Peyer's patch (tissue), 4 donors: ENCODE measurements around the gene TMEM165. TPM values are rescaled to one million over a fixed set of nuclear protein-coding genes. Genes with fewer than 3 reads are reported as not detected.

ENCODE experiments used
- DNase-seq, 3 donors: peaks; one replicate each; pipeline ENCODE4 v3.0.0-alpha.2; 2017 to 2019
- H3K27ac ChIP-seq, 4 donors: fragments of 200-600 bp; sonication (generic); one replicate each; pipeline ENCODE4 v1.5.1; 2016 to 2019
- H3K27me3 ChIP-seq, 2 donors: fragments of 200-600 bp; sonication (generic); one replicate each; pipeline ENCODE4 v1.5.1; 2019
- H3K36me3 ChIP-seq, 3 donors: fragments of 200-600 bp; sonication (generic); one replicate each; pipeline ENCODE4 v1.5.1; 2016 to 2019
- H3K4me1 ChIP-seq, 4 donors: fragments of 200-600 bp; sonication (generic); one replicate each; pipeline ENCODE4 v1.5.1; 2016 to 2019
- H3K4me3 ChIP-seq, 4 donors: fragments of 200-600 bp; sonication (generic); 1 replicate in 3 of 4; 2 replicates in 1 of 4; pipeline ENCODE4 v1.5.1; 2016 to 2019; ENCODE audit warnings: mild to moderate bottlenecking in 1 of 4
- H3K9me3 ChIP-seq, 4 donors: fragments of 200-600 bp; sonication (generic); one replicate each; pipeline ENCODE4 v1.5.1; 2016 to 2019; ENCODE audit warnings: mild to moderate bottlenecking in 1 of 4
- POLR2A ChIP-seq, 2 donors: fragments of 450-650 bp; IDR thresholded peaks; one replicate each; pipeline ENCODE4 v1.5.1; 2017; ENCODE audit warnings: antibody characterized with exemption in 2 of 2, mild to moderate bottlenecking in 2 of 2, moderate library complexity in 2 of 2
- total RNA-seq, 4 donors: library from RNA; depleted of rRNA; stranded (reverse); fragments of >200 nt; gene quantifications; one replicate each; pipeline ENCODE4 v1.1.0, GENCODE V29; 2016
- TF ChIP-seq, protein P1 (sequence below), 6 experiments: fragments of 450-650 bp in 4 of 6; fragments of 200-600 bp in 2 of 6; sonication (generic) in 1 of 6; IDR thresholded peaks; one replicate each; pipeline ENCODE4 v1.5.1; 2017 to 2019; ENCODE audit warnings: antibody characterized with exemption in 6 of 6, mild to moderate bottlenecking in 3 of 6, moderate library complexity in 1 of 6

Gene TMEM165
- total RNA-seq, 4 donors from 2014 or later, result 78.2 to 105 (median 91.4) TPM

DNA sequence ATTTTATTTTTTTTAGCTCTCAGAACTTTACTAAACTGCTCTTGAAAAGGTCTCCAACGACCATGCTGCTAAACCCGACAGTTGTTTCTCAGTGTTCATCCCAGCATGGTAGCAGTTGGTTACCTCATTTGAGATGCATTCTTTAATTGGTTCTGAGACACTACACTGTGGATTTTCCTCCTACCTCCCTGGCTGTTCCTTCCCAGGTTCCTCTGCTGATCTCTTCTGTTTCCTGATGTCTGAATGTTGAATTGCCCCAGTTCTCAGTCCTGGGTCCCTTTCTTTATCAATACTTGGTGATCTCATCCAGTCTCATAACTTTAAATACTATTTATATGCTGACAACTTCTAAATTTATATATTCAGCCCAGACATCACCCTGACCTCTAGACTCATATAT is 19.1 kb upstream of the TMEM165 start:
- Histone ChIP-seq H3K4me3 (no peak overlapping the region), H3K36me3 (no peaks in the 10 kb centered on the region), H3K4me1 (no peaks in the 10 kb centered on the region), H3K27me3 (no peaks in the 10 kb centered on the region), H3K27ac (no peak overlapping the region), H3K9me3 (no peaks in the 10 kb centered on the region)
- TF ChIP-seq, protein P1, sequence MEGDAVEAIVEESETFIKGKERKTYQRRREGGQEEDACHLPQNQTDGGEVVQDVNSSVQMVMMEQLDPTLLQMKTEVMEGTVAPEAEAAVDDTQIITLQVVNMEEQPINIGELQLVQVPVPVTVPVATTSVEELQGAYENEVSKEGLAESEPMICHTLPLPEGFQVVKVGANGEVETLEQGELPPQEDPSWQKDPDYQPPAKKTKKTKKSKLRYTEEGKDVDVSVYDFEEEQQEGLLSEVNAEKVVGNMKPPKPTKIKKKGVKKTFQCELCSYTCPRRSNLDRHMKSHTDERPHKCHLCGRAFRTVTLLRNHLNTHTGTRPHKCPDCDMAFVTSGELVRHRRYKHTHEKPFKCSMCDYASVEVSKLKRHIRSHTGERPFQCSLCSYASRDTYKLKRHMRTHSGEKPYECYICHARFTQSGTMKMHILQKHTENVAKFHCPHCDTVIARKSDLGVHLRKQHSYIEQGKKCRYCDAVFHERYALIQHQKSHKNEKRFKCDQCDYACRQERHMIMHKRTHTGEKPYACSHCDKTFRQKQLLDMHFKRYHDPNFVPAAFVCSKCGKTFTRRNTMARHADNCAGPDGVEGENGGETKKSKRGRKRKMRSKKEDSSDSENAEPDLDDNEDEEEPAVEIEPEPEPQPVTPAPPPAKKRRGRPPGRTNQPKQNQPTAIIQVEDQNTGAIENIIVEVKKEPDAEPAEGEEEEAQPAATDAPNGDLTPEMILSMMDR (IDR thresholded peaks at IDR 0.05), result no peak
- no peak for TF ChIP-seq POLR2A (IDR thresholded peaks at IDR 0.05)
- no peak for DNase-seq

DNA sequence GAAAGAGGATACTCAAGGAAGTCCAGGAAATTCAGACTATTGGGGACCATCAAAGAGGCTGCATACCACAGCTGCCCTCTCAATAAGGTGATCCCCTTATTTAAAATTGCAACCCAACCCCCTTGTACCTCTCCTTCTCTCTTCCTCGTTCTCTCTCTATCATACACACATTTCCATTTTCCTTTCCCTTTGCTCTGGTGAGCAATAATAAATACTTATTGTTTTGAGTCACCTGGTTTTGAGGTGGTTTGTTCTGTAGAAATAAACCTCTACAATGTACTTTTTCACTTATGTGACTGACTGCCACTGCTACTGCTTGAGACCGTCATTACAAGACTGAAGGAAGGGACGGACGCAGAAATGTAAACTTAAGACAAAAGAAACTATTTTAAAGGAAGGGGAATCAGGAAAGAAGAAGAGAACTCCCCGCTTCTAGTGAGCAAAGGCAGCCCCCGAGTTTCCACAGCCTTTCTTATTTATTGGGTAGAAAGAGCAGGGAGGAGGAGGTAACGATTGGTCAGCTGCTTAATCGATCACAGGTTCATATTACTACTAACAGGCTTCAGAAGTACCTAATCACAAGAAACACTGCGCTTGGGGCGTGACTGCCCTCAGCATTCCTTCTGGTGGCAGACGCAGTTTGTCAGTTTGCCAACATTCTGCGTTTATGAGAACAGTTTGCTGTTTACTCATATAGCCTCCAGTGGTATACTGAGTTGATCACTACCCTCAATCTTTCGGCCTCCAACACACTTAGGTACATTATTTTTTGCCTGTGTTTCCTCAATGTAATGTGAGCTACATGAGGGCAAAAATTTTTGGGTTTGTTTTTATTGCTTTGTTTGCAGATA is 16.9 kb upstream of the TMEM165 start:
- no peak overlapping the region for H3K27ac ChIP-seq

DNA sequence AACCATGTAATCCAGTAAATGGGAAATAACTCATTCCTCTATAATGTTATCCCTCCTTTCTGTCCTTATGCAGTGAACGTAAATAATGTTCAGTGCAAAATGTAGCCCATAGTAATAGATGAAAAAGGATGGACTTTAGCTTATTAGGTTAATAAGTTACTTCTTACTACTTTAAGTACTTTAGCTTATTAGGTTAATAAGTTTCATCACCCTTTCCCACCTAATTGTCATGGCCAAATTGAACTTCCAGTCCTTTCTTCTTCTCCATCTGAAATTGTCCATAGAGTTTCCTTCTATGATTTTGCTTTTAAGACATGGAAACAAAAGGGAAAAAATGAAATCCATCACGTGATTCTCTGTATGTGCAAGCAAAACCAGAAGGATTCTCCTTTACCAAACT is 15.2 kb upstream of the TMEM165 start:
- Histone ChIP-seq H3K9me3 (no peaks in the 10 kb centered on the region), H3K36me3 (no peaks in the 10 kb centered on the region), H3K27me3 (no peaks in the 10 kb centered on the region), H3K4me3 (no peak overlapping the region), H3K27ac (no peak overlapping the region), H3K4me1 (no peaks in the 10 kb centered on the region)
- DNase-seq, result no peak
- TF ChIP-seq, protein P1 (IDR thresholded peaks at IDR 0.05), result no peak
- no peak for TF ChIP-seq POLR2A (IDR thresholded peaks at IDR 0.05)

More for the DNA sequence above, 16.9 kb upstream of the TMEM165 start:
- peak in 1 of 3 donors; percentile 59 for DNase-seq
- no peak overlapping the region for H3K4me3 ChIP-seq
- no peaks in the 10 kb centered on the region for H3K4me1 ChIP-seq
- TF ChIP-seq, protein P1 (IDR thresholded peaks at IDR 0.05), result no peak
- no peak for TF ChIP-seq POLR2A (IDR thresholded peaks at IDR 0.05)
- H3K9me3 ChIP-seq, result no peaks in the 10 kb centered on the region
- H3K27me3 ChIP-seq, result no peaks in the 10 kb centered on the region
- no peaks in the 10 kb centered on the region for H3K36me3 ChIP-seq

DNA sequence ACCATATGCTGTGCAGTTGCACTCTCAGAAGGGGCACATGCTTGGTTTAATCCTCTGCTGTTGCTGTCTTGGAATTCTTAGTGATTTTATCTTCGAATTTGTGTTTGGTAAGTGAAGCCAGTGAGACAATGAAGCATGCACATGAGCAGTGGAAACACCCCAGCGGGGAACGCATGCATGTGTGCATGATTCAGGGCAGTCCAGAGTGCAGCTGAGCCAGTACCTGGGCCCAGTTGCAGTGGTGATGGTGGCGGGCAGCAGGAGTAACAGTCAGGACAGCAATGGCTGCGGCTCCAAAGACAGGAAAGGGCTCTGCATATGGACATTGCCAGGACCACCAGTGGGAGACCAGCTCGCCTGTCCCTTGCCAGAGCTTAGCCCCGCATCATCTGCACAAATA is 14.3 kb upstream of the TMEM165 start:
- Histone ChIP-seq H3K4me3 (no peak overlapping the region), H3K27ac (no peak overlapping the region), H3K36me3 (no peaks in the 10 kb centered on the region), H3K4me1 (no peaks in the 10 kb centered on the region), H3K27me3 (no peaks in the 10 kb centered on the region), H3K9me3 (no peaks in the 10 kb centered on the region)
- DNase-seq, result no peak
- TF ChIP-seq, protein P1 (IDR thresholded peaks at IDR 0.05), result no peak

DNA sequence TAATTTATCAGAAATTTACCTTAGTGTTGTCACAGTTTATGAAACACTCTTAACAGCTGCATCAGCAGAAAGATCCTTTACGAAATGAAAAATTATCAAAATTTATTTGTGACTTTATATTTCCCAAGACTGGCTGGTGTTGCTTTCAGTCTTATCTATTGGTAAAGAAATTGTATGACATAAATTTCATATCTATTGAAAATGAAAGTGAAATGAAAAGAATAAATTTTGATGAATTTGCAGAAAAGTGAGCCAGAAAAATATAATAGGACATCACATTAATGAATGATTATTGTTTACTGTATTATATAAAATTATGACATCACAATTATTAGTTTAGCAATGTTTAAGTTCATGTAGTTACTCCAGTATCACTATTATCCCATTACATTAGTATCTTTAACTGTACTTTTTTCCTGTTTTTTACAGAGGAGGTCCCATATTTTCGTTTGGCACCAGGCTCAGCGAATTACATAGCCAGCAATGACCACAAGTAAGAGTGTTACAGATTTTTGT is 13.2 kb upstream of the TMEM165 start:
- H3K27ac ChIP-seq, result no peak overlapping the region
- no peaks in the 10 kb centered on the region for H3K4me1 ChIP-seq
- no peaks in the 10 kb centered on the region for H3K27me3 ChIP-seq
- DNase-seq, result no peak
- TF ChIP-seq, protein P1 (IDR thresholded peaks at IDR 0.05), result no peak
- no peak for TF ChIP-seq POLR2A (IDR thresholded peaks at IDR 0.05)
- no peaks in the 10 kb centered on the region for H3K36me3 ChIP-seq
- no peak overlapping the region for H3K4me3 ChIP-seq
- no peaks in the 10 kb centered on the region for H3K9me3 ChIP-seq
